NB4 (cell line): ENCODE measurements around the gene NDUFA6.
"Not testable (repeated sequence)": the region's sequence is repeated elsewhere in the genome, so short reads cannot be mapped to it uniquely, and the experiment has no call there.

Experiments
- POLR2A ChIP-seq: IDR thresholded peaks from 2 replicates; pipeline ENCODE4 v1.6.1; 2011; ENCODE audit warnings: mild to moderate bottlenecking; ENCODE audit not compliant: insufficient read length; ENCODE audit errors: extremely low read depth
- TF ChIP-seq, protein P1 (sequence below): IDR thresholded peaks from 2 replicates; pipeline ENCODE4 v1.6.1; 2011; ENCODE audit warnings: low read depth, low read length
- TF ChIP-seq, protein P2 (sequence below): IDR thresholded peaks from one replicate; pipeline ENCODE4 v1.5.1; 2012; ENCODE audit warnings: low read depth, low read length

DNA sequence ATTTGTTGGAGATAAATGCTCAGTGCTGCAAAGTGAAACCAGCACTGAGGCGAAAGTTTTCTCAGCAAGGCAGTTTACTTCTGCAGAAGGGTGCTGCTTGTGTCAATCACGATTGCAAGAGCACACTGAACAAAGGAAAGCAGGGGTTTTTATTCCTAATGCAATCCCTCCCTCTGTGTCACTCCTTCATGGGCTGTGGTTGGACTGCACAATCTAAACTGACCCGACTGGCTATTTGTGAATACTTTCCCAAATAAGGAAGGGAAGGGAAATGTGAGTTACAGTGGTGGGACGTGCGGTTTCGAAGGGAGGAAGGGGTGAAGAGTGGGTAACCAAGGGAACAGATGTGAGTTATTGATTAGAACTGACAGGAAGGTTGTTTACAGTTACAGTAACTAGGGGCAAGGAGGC lies 24.9 kb upstream of the NDUFA6 start:
- TF ChIP-seq POLR2A, result not testable (repeated sequence)
- TF ChIP-seq, protein P1, sequence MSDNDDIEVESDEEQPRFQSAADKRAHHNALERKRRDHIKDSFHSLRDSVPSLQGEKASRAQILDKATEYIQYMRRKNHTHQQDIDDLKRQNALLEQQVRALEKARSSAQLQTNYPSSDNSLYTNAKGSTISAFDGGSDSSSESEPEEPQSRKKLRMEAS, result not testable (repeated sequence)
- TF ChIP-seq, protein P2, sequence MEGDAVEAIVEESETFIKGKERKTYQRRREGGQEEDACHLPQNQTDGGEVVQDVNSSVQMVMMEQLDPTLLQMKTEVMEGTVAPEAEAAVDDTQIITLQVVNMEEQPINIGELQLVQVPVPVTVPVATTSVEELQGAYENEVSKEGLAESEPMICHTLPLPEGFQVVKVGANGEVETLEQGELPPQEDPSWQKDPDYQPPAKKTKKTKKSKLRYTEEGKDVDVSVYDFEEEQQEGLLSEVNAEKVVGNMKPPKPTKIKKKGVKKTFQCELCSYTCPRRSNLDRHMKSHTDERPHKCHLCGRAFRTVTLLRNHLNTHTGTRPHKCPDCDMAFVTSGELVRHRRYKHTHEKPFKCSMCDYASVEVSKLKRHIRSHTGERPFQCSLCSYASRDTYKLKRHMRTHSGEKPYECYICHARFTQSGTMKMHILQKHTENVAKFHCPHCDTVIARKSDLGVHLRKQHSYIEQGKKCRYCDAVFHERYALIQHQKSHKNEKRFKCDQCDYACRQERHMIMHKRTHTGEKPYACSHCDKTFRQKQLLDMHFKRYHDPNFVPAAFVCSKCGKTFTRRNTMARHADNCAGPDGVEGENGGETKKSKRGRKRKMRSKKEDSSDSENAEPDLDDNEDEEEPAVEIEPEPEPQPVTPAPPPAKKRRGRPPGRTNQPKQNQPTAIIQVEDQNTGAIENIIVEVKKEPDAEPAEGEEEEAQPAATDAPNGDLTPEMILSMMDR, result not testable (repeated sequence)
